Measurements from ENCODE around the gene CDH19. TPM values are rescaled to one million over a fixed set of nuclear protein-coding genes. Genes with fewer than 3 reads are reported as not detected.
"Not testable (repeated sequence)": the region's sequence is repeated elsewhere in the genome, so short reads cannot be mapped to it uniquely, and the experiment has no call there.

CDH19 gene
- total RNA-seq, 2 experiments from 2014 or later, result not detected

GRCh38 chr18:66473882-66474281, 130.0 kb downstream of the CDH19 start:
- POLR2A ChIA-PET, result no interaction called here
- Mint-ChIP-seq H3K27ac (no peak overlapping the region), H3K9me3 (peaks cover under 1% of the 10 kb centered on the region), H3K4me3 (no peak overlapping the region), H3K27me3 (no peaks in the 10 kb centered on the region), H3K36me3 (no peaks in the 10 kb centered on the region), H3K4me1 (no peaks in the 10 kb centered on the region)
- ATAC-seq (ENCODE audit: low read depth) (no peak), DNase-seq (no peak)

GRCh38 chr18:66466184-66466583, 137.7 kb downstream of the CDH19 start:
- H3K4me1 Mint-ChIP-seq; H3K9me3 Mint-ChIP-seq; POLR2A ChIA-PET; H3K27ac Mint-ChIP-seq; H3K36me3 Mint-ChIP-seq; ATAC-seq (ENCODE audit: low read depth); H3K4me3 Mint-ChIP-seq; DNase-seq; H3K27me3 Mint-ChIP-seq: not testable (repeated sequence)

- Mint-ChIP-seq H3K4me3 (no peak overlapping the region), H3K27me3 (no peaks in the 10 kb centered on the region), H3K36me3 (no peaks in the 10 kb centered on the region), H3K4me1 (no peaks in the 10 kb centered on the region), H3K27ac (no peak overlapping the region), H3K9me3 (peaks cover 3% of the 10 kb centered on the region)
- DNase-seq (no peak), ATAC-seq (ENCODE audit: low read depth) (no peak)
- POLR2A ChIA-PET, result no interaction called here
These were observed 142.5 kb downstream of the CDH19 start for GRCh38 chr18:66461344-66461743.

- Mint-ChIP-seq H3K27me3 (no peaks in the 10 kb centered on the region), H3K9me3 (peaks cover 2% of the 10 kb centered on the region), H3K4me1 (no peaks in the 10 kb centered on the region), H3K27ac (no peak overlapping the region), H3K36me3 (no peaks in the 10 kb centered on the region), H3K4me3 (no peak overlapping the region)
- ATAC-seq (ENCODE audit: low read depth) (no peak), DNase-seq (no peak)
- POLR2A ChIA-PET, result no interaction called here
These were observed 146.6 kb downstream of the CDH19 start for GRCh38 chr18:66457245-66457644.
